ENCODE results near the gene PRR20G. TPM values are rescaled to one million over a fixed set of nuclear protein-coding genes. Genes with fewer than 3 reads are reported as not detected.

PRR20G gene
- polyA plus RNA-seq, 2 of the 4 experiments (the other 2 are of a cell fraction) = not detected

DNA sequence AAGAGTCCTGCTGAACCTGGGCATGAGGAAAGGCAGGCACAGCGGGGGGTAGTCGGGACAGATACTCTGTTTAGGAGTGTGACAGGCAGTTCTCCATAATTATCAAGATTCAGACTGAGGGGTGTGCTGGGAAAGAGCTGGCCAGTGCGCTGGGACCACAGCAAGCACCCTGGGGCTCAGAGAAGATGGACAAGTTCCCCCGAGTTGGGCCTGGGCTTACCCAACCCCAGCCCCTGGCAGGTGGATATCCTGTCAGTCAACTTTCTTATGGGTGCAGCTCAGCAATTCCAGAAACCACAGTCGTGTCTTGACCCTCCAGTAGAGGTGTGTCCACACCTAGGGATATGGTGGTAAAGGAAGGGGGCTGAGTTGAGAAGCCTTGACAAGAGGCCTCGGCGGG, 49.2 kb upstream of the PRR20G start (continued):
- TF ChIP-seq, protein P1, sequence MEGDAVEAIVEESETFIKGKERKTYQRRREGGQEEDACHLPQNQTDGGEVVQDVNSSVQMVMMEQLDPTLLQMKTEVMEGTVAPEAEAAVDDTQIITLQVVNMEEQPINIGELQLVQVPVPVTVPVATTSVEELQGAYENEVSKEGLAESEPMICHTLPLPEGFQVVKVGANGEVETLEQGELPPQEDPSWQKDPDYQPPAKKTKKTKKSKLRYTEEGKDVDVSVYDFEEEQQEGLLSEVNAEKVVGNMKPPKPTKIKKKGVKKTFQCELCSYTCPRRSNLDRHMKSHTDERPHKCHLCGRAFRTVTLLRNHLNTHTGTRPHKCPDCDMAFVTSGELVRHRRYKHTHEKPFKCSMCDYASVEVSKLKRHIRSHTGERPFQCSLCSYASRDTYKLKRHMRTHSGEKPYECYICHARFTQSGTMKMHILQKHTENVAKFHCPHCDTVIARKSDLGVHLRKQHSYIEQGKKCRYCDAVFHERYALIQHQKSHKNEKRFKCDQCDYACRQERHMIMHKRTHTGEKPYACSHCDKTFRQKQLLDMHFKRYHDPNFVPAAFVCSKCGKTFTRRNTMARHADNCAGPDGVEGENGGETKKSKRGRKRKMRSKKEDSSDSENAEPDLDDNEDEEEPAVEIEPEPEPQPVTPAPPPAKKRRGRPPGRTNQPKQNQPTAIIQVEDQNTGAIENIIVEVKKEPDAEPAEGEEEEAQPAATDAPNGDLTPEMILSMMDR (IDR thresholded peaks at IDR 0.05) = no peak
- TF ChIP-seq CBX2 (IDR thresholded peaks at IDR 0.05; ENCODE audit: borderline replicate concordance, low read depth) (no peak), ZC3H11A (IDR thresholded peaks at IDR 0.05) (no peak), RAD21 (conservative IDR thresholded peaks at IDR 0.05 in 1 of 2, IDR thresholded peaks at IDR 0.05 in 1 of 2) (no peak), RFX5 (IDR thresholded peaks at IDR 0.05) (no peak), FOSL2 (IDR thresholded peaks at IDR 0.05) (no peak), FOSL2 (CRISPR knock-in tag; IDR thresholded peaks at IDR 0.05) (no peak), EHF (CRISPR knock-in tag; IDR thresholded peaks at IDR 0.05) (no peak)

DNA sequence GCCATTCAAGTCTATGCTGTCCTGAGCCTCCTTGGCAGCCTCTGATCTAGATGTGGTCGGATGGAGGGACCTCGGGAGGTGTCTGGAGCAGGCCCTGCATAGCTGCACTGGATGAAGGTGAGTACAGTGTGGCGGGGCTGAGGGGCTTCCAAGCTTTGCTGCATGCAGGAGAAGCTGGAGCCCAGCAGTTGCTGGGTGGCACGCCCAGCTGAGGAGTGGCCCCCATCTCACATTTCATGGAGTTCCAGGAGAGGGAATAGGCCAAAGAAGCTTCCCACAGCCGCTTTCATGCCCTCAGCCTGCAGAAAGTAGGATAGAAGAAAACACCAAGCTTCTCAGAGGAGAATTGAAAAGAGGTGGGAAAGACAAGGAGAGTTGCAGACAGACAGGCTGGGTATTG, 48.3 kb upstream of the PRR20G start:
- TF ChIP-seq HEYL (CRISPR knock-in tag; IDR thresholded peaks at IDR 0.05) (no peak), NR3C1 (IDR thresholded peaks at IDR 0.05) (no peak), GATA3 (IDR thresholded peaks at IDR 0.05; ENCODE audit: borderline replicate concordance) (no peak)
- WGBS (ENCODE audit: missing lambda C conversion rate) = 0% methylated on average over 1 of the region's 5 CpGs
- FAIRE-seq (no peak), DNase-seq (ENCODE audit: low read depth in 1 of 2, low spot score in 1 of 2) (no peak), ATAC-seq (no peak)
- H3K9me3 ChIP-seq = 0 out of 3 replicates have a peak, but pooled peaks cover 3% of the 10 kb centered on the region
- POLR2A ChIA-PET = no interaction called here
- H3K4me2 ChIP-seq = no peak overlapping the region
- CTCF ChIA-PET = no interaction called here
- H3K27ac ChIP-seq = no peak overlapping the region
- no peak overlapping the region for H3K4me3 ChIP-seq
- no peaks in the 10 kb centered on the region for H3K4me1 ChIP-seq

DNA sequence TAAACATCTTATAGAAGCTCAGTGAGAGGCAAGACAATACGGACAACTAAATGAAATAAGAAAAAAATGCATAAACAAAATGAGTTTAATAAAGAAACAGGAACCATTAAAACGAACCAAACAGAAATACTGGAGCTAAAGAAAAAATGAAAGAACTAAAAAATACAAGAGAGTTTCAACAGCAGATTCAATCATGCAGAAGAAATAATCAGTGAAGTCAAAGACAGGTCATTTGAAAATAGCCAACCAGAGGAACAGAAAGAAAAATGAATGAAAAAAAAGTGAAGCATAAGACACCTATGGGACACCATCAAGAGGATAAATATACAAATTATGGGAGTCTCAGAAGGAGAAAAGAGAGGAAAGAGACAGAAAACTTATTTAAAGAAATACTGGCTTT, 42.5 kb upstream of the PRR20G start:
- no peak overlapping the region for H3K4me3 ChIP-seq
- WGBS (ENCODE audit: missing lambda C conversion rate) = 0% methylated on average over 2 of the region's 2 CpGs
- no peaks in the 10 kb centered on the region for H3K4me1 ChIP-seq
- POLR2A ChIA-PET = interaction anchor here (0.6 kb wide), 1 partner anchor 731 kb away, joined by 3 read pairs; no protein-coding TSS in a partner anchor
- H3K9me3 ChIP-seq = peaks cover 13% of the 10 kb centered on the region; the same call in 2 of the 3 replicates
- H3K4me2 ChIP-seq = no peak overlapping the region
- H3K27ac ChIP-seq = no peak overlapping the region
- CTCF ChIA-PET = no interaction called here
- DNase-seq (ENCODE audit: low read depth in 1 of 2, low spot score in 1 of 2) = no peak
- no peak for ATAC-seq
- no peak for FAIRE-seq
- no peak for TF ChIP-seq ZC3H11A (IDR thresholded peaks at IDR 0.05)
- TF ChIP-seq EHF (CRISPR knock-in tag; IDR thresholded peaks at IDR 0.05) = no peak
- no peak for TF ChIP-seq RFX5 (IDR thresholded peaks at IDR 0.05)

DNA sequence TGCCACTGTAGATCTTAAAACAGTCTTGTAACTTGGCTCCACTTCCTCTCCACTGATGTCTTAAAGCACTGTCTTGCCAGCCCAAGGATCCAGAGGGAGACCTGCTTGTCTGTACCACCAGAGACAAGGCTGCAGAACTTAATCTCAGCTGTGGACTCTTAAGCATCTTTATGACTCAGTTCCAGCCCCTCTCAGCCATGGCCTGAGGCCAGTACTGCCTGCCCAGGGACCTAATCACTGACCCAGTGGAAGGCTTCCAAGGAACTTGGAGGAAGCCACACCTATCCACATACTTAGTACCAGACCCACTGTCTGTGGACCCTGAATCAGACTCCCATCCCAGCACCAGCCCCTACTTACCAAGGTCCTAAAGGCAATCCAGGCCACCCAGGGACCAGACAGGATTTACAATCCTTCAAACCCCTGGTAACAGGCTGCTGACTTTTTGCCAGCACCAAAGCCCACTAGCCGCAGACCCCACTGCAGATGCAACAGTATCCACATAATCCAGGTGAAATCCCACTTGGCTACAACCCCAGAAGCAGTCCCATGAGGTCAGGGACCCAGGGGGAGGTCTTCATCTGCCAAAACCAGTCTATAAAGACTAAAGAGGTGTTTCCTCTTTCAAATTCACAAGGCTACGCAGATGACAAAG, 41.9 kb upstream of the PRR20G start:
- DNase-seq (ENCODE audit: low read depth in 1 of 2, low spot score in 1 of 2) (no peak), FAIRE-seq (no peak), ATAC-seq (no peak)
- 0% methylated on average over 2 of the region's 2 CpGs for WGBS (ENCODE audit: missing lambda C conversion rate)
- Histone ChIP-seq H3K4me2 (no peak overlapping the region), H3K9me3 (peaks cover 13% of the 10 kb centered on the region; the same call in 2 of the 3 replicates), H3K4me3 (no peak overlapping the region), H3K27ac (no peak overlapping the region), H3K4me1 (no peaks in the 10 kb centered on the region)
- CTCF ChIA-PET = no interaction called here
- POLR2A ChIA-PET = interaction anchor here (0.6 kb wide), 1 partner anchor 731 kb away, joined by 3 read pairs; no protein-coding TSS in a partner anchor
- TF ChIP-seq, protein P2, sequence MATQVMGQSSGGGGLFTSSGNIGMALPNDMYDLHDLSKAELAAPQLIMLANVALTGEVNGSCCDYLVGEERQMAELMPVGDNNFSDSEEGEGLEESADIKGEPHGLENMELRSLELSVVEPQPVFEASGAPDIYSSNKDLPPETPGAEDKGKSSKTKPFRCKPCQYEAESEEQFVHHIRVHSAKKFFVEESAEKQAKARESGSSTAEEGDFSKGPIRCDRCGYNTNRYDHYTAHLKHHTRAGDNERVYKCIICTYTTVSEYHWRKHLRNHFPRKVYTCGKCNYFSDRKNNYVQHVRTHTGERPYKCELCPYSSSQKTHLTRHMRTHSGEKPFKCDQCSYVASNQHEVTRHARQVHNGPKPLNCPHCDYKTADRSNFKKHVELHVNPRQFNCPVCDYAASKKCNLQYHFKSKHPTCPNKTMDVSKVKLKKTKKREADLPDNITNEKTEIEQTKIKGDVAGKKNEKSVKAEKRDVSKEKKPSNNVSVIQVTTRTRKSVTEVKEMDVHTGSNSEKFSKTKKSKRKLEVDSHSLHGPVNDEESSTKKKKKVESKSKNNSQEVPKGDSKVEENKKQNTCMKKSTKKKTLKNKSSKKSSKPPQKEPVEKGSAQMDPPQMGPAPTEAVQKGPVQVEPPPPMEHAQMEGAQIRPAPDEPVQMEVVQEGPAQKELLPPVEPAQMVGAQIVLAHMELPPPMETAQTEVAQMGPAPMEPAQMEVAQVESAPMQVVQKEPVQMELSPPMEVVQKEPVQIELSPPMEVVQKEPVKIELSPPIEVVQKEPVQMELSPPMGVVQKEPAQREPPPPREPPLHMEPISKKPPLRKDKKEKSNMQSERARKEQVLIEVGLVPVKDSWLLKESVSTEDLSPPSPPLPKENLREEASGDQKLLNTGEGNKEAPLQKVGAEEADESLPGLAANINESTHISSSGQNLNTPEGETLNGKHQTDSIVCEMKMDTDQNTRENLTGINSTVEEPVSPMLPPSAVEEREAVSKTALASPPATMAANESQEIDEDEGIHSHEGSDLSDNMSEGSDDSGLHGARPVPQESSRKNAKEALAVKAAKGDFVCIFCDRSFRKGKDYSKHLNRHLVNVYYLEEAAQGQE (IDR thresholded peaks at IDR 0.05) = no peak
- TF ChIP-seq, protein P1 (IDR thresholded peaks at IDR 0.05) = no peak
- TF ChIP-seq HEYL (CRISPR knock-in tag; IDR thresholded peaks at IDR 0.05) = no peak
- TF ChIP-seq HDAC2 (IDR thresholded peaks at IDR 0.05) = no peak
- no peak for TF ChIP-seq SMC3 (IDR thresholded peaks at IDR 0.05)
- no peak for TF ChIP-seq GATA3 (IDR thresholded peaks at IDR 0.05; ENCODE audit: borderline replicate concordance)
- TF ChIP-seq RNF2 (IDR thresholded peaks at IDR 0.05; ENCODE audit: borderline replicate concordance, low read depth) = no peak
- TF ChIP-seq PHF8 (IDR thresholded peaks at IDR 0.05; ENCODE audit: borderline replicate concordance, low read depth) = no peak

Data from A549 (cell line).